GM10248 (cell line): ENCODE results near the gene ARHGAP15.

Source experiments
- CTCF ChIA-PET: fragments of 300-600 bp; sonication (Branson Sonifier 250); formaldehyde crosslinking; extraction: SDS; loops from one replicate; lab custom pipeline; 2021; ENCODE audit warnings: antibody characterized with exemption; lab: Yijun Ruan, JAX
- POLR2A ChIA-PET: fragments of 350-650 bp; sonication (Branson Sonifier 250); formaldehyde crosslinking; extraction: SDS; loops from one replicate; lab custom pipeline; 2020; ENCODE audit warnings: antibody characterized with exemption; lab: Yijun Ruan, JAX
- DNase-seq: peaks from one replicate; pipeline ENCODE4 v3.0.0; 2012; ENCODE audit errors: extremely low spot score
- CTCF ChIP-seq: IDR thresholded peaks from 2 replicates; pipeline ENCODE4 v1.5.1; 2012; ENCODE audit warnings: mild to moderate bottlenecking, low read depth; ENCODE audit errors: extremely low read depth, missing control alignments, control extremely low read depth

ARHGAP15 gene

GRCh38 chr2:143128681-143129580 is at the start of gene ARHGAP15:
ARHGAP15 (plus strand) TSS chr2:143129419.
- TF ChIP-seq CTCF: peak; percentile 6
- POLR2A ChIA-PET: no interaction called here
- DNase-seq: peak; percentile 56
- CTCF ChIA-PET: interaction anchor here (0.9 to 3.7 kb wide), 12 partner anchors 9 to 130 kb away, joined by 3 to 20 read pairs (median 4); no protein-coding TSS in a partner anchor

- ChIA-PET CTCF (interaction anchor here (1.7 to 2.2 kb wide), 2 partner anchors 15 to 19 kb away, joined by 3 to 6 read pairs; no protein-coding TSS in a partner anchor), POLR2A (no interaction called here)
- no peak for DNase-seq
- TF ChIP-seq CTCF: no peak
These were observed 47.6 kb upstream of the ARHGAP15 start for GRCh38 chr2:143081616-143082015.

- POLR2A ChIA-PET: no interaction called here
- DNase-seq: no peak
- TF ChIP-seq CTCF: no peak
These were observed 45.6 kb upstream of the ARHGAP15 start for GRCh38 chr2:143083636-143084035.

GRCh38 chr2:143084462-143084861 is 44.8 kb upstream of the ARHGAP15 start:
- ChIA-PET POLR2A (no interaction called here), CTCF (interaction anchor here (1.0 to 1.7 kb wide), 2 partner anchors 26 to 212 kb away, joined by 3 to 5 read pairs; no protein-coding TSS in a partner anchor)
- DNase-seq: no peak

More at GRCh38 chr2:143083636-143084035, 45.6 kb upstream of the ARHGAP15 start:
- CTCF ChIA-PET: interaction anchor here (1.1 kb wide), 1 partner anchor 13 kb away, joined by 4 read pairs; no protein-coding TSS in a partner anchor

GRCh38 chr2:143085125-143085784 is 44.0 kb upstream of the ARHGAP15 start:
- DNase-seq: no peak
- TF ChIP-seq CTCF: no peak
- ChIA-PET CTCF (interaction anchor here (1.0 to 1.7 kb wide), 4 partner anchors 9 to 26 kb away, joined by 3 to 5 read pairs (median 4); no protein-coding TSS in a partner anchor), POLR2A (no interaction called here)

More at GRCh38 chr2:143084462-143084861, 44.8 kb upstream of the ARHGAP15 start:
- no peak for TF ChIP-seq CTCF

- no peak for DNase-seq
- ChIA-PET CTCF (interaction anchor here (1.4 kb wide), 3 partner anchors 10 to 41 kb away, joined by 3 to 7 read pairs (median 4); no protein-coding TSS in a partner anchor), POLR2A (no interaction called here)
- TF ChIP-seq CTCF: no peak
These were observed 42.2 kb upstream of the ARHGAP15 start for GRCh38 chr2:143087033-143087432.
